Fibroblast of lung (primary cell): Measurements from ENCODE around the gene DLGAP4. TPM values are rescaled to one million over a fixed set of nuclear protein-coding genes. Genes with fewer than 3 reads are reported as not detected.

Source experiments
- DNase-seq, 2 donors: peaks; one replicate each; pipeline versions ENCODE4 v3.0.0 to v3.0.0-alpha.2; 2010; ENCODE audit warnings: low read depth in 2 of 2
- H2AFZ ChIP-seq: 2 replicates; pipeline ENCODE4 v1.5.1; 2012; ENCODE audit warnings: low read length, control low read depth, inconsistent platforms
- H3K27ac ChIP-seq: 2 replicates; pipeline ENCODE4 v1.5.1; 2011; ENCODE audit warnings: low read length, control low read depth; ENCODE audit not compliant: insufficient read depth
- H3K27me3 ChIP-seq: 2 replicates; pipeline ENCODE4 v1.5.1; 2011; ENCODE audit warnings: mild to moderate bottlenecking, low read length; ENCODE audit not compliant: control insufficient read depth, insufficient read depth
- H3K36me3 ChIP-seq: 2 replicates; pipeline ENCODE4 v1.5.1; 2011; ENCODE audit warnings: low read length; ENCODE audit not compliant: control insufficient read depth, insufficient read depth
- H3K4me1 ChIP-seq: 2 replicates; pipeline ENCODE4 v1.5.1; 2011; ENCODE audit warnings: low read length; ENCODE audit not compliant: control insufficient read depth, insufficient read depth; ENCODE audit errors: extremely low read depth
- H3K4me2 ChIP-seq: 2 replicates; pipeline ENCODE4 v1.5.1; 2011; ENCODE audit warnings: low read length, control low read depth; ENCODE audit not compliant: insufficient read depth; ENCODE audit errors: extremely low read depth
- H3K4me3 ChIP-seq, 4 experiments: fragments of 200-600 bp in 1 of 4; sonication (generic) in 1 of 4; replicated peaks in 1 of 4; 2 replicates each; pipeline ENCODE4 v1.5.1; 2011 to 2016; ENCODE audit warnings: low read length in 4 of 4, low read depth in 3 of 4, mild to moderate bottlenecking in 3 of 4, control low read depth in 2 of 4, inconsistent platforms in 1 of 4, mixed read lengths in 1 of 4; ENCODE audit not compliant: insufficient read depth in 1 of 4; ENCODE audit errors: control extremely low read depth in 1 of 4
- H3K79me2 ChIP-seq: 2 replicates; pipeline ENCODE4 v1.5.1; 2012; ENCODE audit warnings: mild to moderate bottlenecking, low read length, inconsistent platforms; ENCODE audit not compliant: control insufficient read depth, insufficient read depth
- H3K9ac ChIP-seq: 2 replicates; pipeline ENCODE4 v1.5.1; 2011; ENCODE audit warnings: mild to moderate bottlenecking, low read length, control low read depth; ENCODE audit not compliant: insufficient read depth
- H3K9me3 ChIP-seq: 2 replicates; pipeline ENCODE4 v1.5.1; 2012; ENCODE audit warnings: low read depth, low read length; ENCODE audit not compliant: control insufficient read depth, insufficient read depth
- H4K20me1 ChIP-seq: 2 replicates; pipeline ENCODE4 v1.5.1; 2011; ENCODE audit warnings: low read length; ENCODE audit not compliant: control insufficient read depth, insufficient read depth; ENCODE audit errors: extremely low read depth
- CTCF ChIP-seq, 2 donors: IDR thresholded peaks in 1 of 2; conservative IDR thresholded peaks in 1 of 2; 1 replicate in 1 of 2; 2 replicates in 1 of 2; pipeline ENCODE4 v1.5.1; 2011 to 2012; ENCODE audit warnings: low read length in 2 of 2, control low read depth in 1 of 2, inconsistent platforms in 1 of 2, low read depth in 1 of 2, mild to moderate bottlenecking in 1 of 2
- EZH2 ChIP-seq: IDR thresholded peaks from 2 replicates; pipeline ENCODE4 v1.5.1; 2012; ENCODE audit warnings: low read length, control low read depth, mild to moderate bottlenecking; ENCODE audit errors: missing control alignments
- polyA plus RNA-seq, 2 donors: library from polyadenylated mRNA; depleted of rRNA in 1 of 2; stranded (reverse) in 1 of 2; unstranded in 1 of 2; fragments of >200 nt; gene quantifications; 2 replicates each; pipeline ENCODE4 v1.2.1, GENCODE V29; 2011 to 2012; ENCODE audit warnings: missing spikeins in 1 of 2
- total RNA-seq: library from RNA; depleted of rRNA; stranded (reverse); fragments of >200 nt; gene quantifications from 2 replicates; pipeline ENCODE4 v1.2.1, GENCODE V29; 2014

The DLGAP4 gene
- total and polyA plus RNA-seq, 2 donors (not counting 1 experiment from before 2014, with no cell fraction given): 25.9 to 26.9 TPM

DNA sequence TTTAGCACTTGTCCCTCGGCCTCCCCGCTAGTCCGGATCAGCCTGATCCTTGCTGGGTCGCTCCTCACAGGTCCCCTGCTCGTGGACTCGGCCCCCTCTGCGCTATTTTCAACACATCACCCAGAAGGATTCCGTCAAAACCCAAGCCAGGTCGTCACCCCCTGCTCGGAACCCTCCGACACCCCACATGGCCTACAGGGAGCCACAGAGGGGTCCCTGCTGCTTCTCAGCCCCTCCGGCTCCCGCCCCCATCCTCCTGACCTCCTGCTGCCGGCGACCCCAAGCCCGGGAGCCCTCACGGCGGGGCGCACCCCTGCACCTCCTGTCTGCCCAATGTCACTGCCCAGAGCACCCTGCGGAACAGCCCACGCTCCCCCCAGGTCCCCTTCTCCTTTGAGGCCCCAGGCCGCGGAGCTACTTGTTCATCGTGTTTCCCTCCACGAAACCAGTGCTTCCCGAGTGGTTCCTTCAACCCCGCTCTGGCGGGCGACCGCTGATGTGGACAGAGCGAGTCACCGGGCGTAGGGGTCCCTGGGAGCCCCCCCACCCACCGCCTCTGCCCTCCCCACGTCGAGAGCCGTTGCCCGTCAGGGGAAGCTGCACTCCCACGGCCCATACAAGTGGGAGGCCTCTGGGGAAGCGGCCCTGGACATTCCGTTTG lies 234.5 kb downstream of the DLGAP4 start:
- H2AFZ ChIP-seq: peak overlapping the region; percentile 24
- H3K79me2 ChIP-seq: peaks cover 36% of the 10 kb centered on the region
- no peaks in the 10 kb centered on the region for H4K20me1 ChIP-seq
- TF ChIP-seq EZH2 (no peak), CTCF (conservative IDR thresholded peaks at IDR 0.05 in 1 of 2, IDR thresholded peaks at IDR 0.05 in 1 of 2; ENCODE audit: low read depth in 1 of 2, low read length in 2 of 2) (no peak)
- H3K9ac ChIP-seq: peak overlapping the region; percentile 91
- H3K36me3 ChIP-seq: peaks cover 3% of the 10 kb centered on the region
- peak overlapping the region in 2 of 4 experiments; percentile 89 to 98 for H3K4me3 ChIP-seq
- peak overlapping the region; percentile 73 for H3K4me2 ChIP-seq
- DNase-seq: no peak
- peak overlapping the region; percentile 29 for H3K27ac ChIP-seq
- H3K27me3 ChIP-seq: no peaks in the 10 kb centered on the region
- H3K9me3 ChIP-seq: no peaks in the 10 kb centered on the region
- peaks cover 25% of the 10 kb centered on the region for H3K4me1 ChIP-seq

DNA sequence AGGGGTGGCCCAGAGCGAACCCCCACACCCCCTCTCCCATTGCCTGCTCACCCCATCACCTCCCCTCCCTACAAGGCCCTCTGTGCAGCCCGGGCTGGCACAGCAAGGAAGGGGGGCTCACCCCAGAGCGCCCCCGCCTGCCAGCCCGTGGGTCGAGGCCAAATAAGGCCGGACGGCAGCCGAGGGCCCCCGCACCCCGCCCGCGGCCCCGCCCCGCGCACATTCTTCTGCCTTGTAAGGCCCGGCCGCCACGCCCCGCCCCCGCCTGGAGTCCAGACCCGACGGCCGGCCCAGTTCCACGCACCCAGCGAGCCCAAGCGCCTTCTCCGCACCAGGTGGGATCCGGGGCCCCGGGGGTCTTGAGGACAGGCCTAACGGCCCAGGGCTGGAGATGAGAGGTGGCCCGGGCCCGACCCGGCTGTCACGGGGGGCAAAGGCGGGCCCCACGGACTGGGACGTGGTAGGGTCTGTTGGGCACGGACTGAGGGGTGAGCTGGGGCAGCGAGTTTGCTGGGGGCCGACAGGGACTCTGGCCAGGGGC lies 235.2 kb downstream of the DLGAP4 start, which contains the start of gene MYL9:
Gene MYL9 (plus strand): TSS at position 293 of the 541 bp plus-strand sequence. CDS start 3,366 bp downstream, outside the sequence.
- H3K9ac ChIP-seq: peak within 1 kb of the TSS; percentile 91
- DNase-seq: peak; percentile 80 to 81
- no peaks in the 10 kb centered on the region for H3K9me3 ChIP-seq
- peak within 1 kb of the TSS; percentile 75 for H3K27ac ChIP-seq
- no peaks in the 10 kb centered on the region for H3K27me3 ChIP-seq
- peaks cover 5% of the 10 kb centered on the region for H3K36me3 ChIP-seq
- peaks cover 25% of the 10 kb centered on the region for H3K4me1 ChIP-seq
- peak within 1 kb of the TSS; percentile 74 to 98 (median 85) for H3K4me3 ChIP-seq
- H4K20me1 ChIP-seq: no peaks in the 10 kb centered on the region
- peak within 1 kb of the TSS; percentile 24 for H2AFZ ChIP-seq
- TF ChIP-seq EZH2 (no peak), CTCF (conservative IDR thresholded peaks at IDR 0.05 in 1 of 2, IDR thresholded peaks at IDR 0.05 in 1 of 2; ENCODE audit: low read depth in 1 of 2, low read length in 2 of 2) (no peak)
- peaks cover 38% of the 10 kb centered on the region for H3K79me2 ChIP-seq
- H3K4me2 ChIP-seq: peak within 1 kb of the TSS; percentile 85

- H3K27ac ChIP-seq: peak overlapping the region; percentile 75
- peaks cover 25% of the 10 kb centered on the region for H3K4me1 ChIP-seq
- no peaks in the 10 kb centered on the region for H3K9me3 ChIP-seq
- peak overlapping the region; percentile 91 for H3K9ac ChIP-seq
- TF ChIP-seq CTCF (conservative IDR thresholded peaks at IDR 0.05 in 1 of 2, IDR thresholded peaks at IDR 0.05 in 1 of 2; ENCODE audit: low read depth in 1 of 2, low read length in 2 of 2): peak; percentile 61 to 68
- no peak for TF ChIP-seq EZH2
- peaks cover 5% of the 10 kb centered on the region for H3K36me3 ChIP-seq
- peak; percentile 59 to 60 for DNase-seq
- H4K20me1 ChIP-seq: no peaks in the 10 kb centered on the region
- H3K79me2 ChIP-seq: peaks cover 38% of the 10 kb centered on the region
- H3K4me2 ChIP-seq: peak overlapping the region; percentile 85
- H3K27me3 ChIP-seq: no peaks in the 10 kb centered on the region
- H2AFZ ChIP-seq: no peak overlapping the region
- peak overlapping the region; percentile 74 to 98 (median 85) for H3K4me3 ChIP-seq
Measured at GRCh38 chr20:36541768-36542488, 235.8 kb downstream of the DLGAP4 start.
